ENCODE measurements around the gene ACAT1. TPM values are rescaled to one million over a fixed set of nuclear protein-coding genes. Genes with fewer than 3 reads are reported as not detected.
A peak's percentile ranks its signal among the peaks of the same experiment; 100 is the strongest.
"Not testable (repeated sequence)": the region's sequence is repeated elsewhere in the genome, so short reads cannot be mapped to it uniquely, and the experiment has no call there.

The ACAT1 gene
- total and polyA plus RNA-seq, 2 donors = 29.4 to 47.6 TPM

DNA sequence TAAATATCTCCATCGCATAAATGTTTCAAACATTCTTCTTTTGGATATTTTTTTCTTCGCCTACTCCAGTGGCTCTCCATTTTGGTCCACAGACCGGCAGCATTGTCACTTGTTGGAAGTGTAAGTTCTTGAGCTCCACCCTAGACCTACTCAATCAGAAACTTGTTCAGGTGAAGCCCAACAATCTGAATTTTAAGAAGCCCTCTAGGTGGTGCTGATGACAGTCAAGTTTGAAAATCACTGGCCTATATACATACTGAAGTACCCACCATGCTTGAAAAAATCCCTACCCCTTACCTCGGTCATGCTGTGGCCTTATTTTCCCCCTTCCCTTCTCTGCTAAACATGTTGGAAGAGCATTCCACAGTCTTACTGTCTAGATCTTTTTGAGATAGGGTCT lies 10.2 kb upstream of the ACAT1 start:
- no peak overlapping the region for H3K27ac ChIP-seq (ENCODE audit: low read depth in 1 of 2, low read length in 1 of 2)
- H3K4me3 ChIP-seq (ENCODE audit: low read length in 2 of 2) = no peak overlapping the region
- WGBS = 97% methylated on average over 4 of the region's 4 CpGs
- no peak for DNase-seq (ENCODE audit: low read depth in 6 of 9, low spot score in 9 of 9)
- no peaks in the 10 kb centered on the region for H3K4me1 ChIP-seq (ENCODE audit: control insufficient read depth in 2 of 2, insufficient read depth in 2 of 2, low read length in 2 of 2)
- no peaks in the 10 kb centered on the region for H3K27me3 ChIP-seq (ENCODE audit: control insufficient read depth in 2 of 2, insufficient read depth in 1 of 2, low read length in 1 of 2)
- H3K9me3 ChIP-seq (ENCODE audit: control insufficient read depth in 2 of 2, insufficient read depth in 1 of 2, low read length in 1 of 2) = no peaks in the 10 kb centered on the region
- H3K36me3 ChIP-seq (ENCODE audit: control insufficient read depth in 2 of 2, insufficient read depth in 2 of 2, low read length in 1 of 2) = no peaks in the 10 kb centered on the region

DNA sequence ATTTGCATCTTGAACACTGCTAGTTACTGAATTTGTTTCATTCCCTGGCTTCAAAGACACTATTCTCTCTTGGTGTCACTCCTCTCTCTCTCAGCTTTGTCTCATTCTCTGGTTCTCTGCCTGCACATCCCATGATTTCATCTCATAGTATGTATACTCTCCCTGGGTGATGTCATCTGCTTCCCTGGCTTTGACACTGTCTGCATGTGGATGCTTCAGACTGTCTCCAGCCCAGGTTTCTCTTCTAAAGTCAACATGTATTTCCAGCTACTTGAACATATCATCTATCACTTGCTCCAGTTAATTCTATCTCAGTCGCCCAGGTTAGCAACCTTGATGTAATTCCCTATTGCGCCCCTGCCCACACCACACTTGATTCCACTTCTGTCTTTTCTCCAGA lies 9.3 kb upstream of the ACAT1 start:
- WGBS = 97% methylated on average over 2 of the region's 2 CpGs
- Histone ChIP-seq H3K9me3 (ENCODE audit: control insufficient read depth in 2 of 2, insufficient read depth in 1 of 2, low read length in 1 of 2) (no peaks in the 10 kb centered on the region), H3K4me3 (ENCODE audit: low read length in 2 of 2) (no peak overlapping the region), H3K4me1 (ENCODE audit: control insufficient read depth in 2 of 2, insufficient read depth in 2 of 2, low read length in 2 of 2) (no peaks in the 10 kb centered on the region), H3K36me3 (ENCODE audit: control insufficient read depth in 2 of 2, insufficient read depth in 2 of 2, low read length in 1 of 2) (no peaks in the 10 kb centered on the region), H3K27ac (ENCODE audit: low read depth in 1 of 2, low read length in 1 of 2) (no peak overlapping the region), H3K27me3 (ENCODE audit: control insufficient read depth in 2 of 2, insufficient read depth in 1 of 2, low read length in 1 of 2) (no peaks in the 10 kb centered on the region)
- DNase-seq (ENCODE audit: low read depth in 6 of 9, low spot score in 9 of 9) = no peak

DNA sequence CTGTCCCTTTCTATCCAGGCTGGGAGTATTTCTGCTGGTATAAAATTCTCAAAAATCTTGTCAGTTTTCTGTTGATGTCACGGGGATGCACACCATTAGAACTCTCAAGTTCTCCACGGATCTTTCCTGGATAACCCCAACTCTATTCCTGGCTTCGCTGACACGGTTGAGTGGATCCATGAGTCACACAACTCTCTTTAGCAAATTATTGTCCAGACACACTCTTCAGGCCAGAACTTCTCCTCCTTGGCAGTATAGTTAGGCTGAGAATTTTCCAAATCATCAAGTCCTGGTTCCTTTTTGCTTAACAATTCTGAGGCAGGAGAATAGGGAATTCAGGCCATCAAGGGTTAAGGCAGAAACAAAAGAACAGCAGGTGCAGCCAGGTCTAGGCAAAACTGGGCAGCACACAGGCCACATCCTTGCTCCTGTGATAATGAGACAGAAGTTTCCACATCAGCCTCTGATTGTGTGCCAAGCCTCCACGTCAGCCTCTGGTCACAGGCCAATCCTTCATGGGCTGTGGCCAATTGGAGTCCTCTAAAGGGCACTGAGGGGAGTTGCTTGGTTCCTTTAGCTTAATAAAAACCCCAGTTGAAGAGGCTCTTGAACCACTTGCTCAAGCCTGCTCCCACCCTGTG lies 5.7 kb upstream of the ACAT1 start:
- H3K4me3 ChIP-seq (ENCODE audit: low read length in 2 of 2) = no peak overlapping the region
- H3K9me3 ChIP-seq (ENCODE audit: control insufficient read depth in 2 of 2, insufficient read depth in 1 of 2, low read length in 1 of 2) = no peaks in the 10 kb centered on the region
- H3K27ac ChIP-seq (ENCODE audit: low read depth in 1 of 2, low read length in 1 of 2) = peak overlapping the region in 1 of 2 donors; percentile 64
- peak in 1 of 9 donors; percentile 7 for DNase-seq (ENCODE audit: low read depth in 6 of 9, low spot score in 9 of 9)
- H3K36me3 ChIP-seq (ENCODE audit: control insufficient read depth in 2 of 2, insufficient read depth in 2 of 2, low read length in 1 of 2) = no peaks in the 10 kb centered on the region
- H3K27me3 ChIP-seq (ENCODE audit: control insufficient read depth in 2 of 2, insufficient read depth in 1 of 2, low read length in 1 of 2) = no peaks in the 10 kb centered on the region
- 81% methylated on average over 5 of the region's 5 CpGs for WGBS
- H3K4me1 ChIP-seq (ENCODE audit: control insufficient read depth in 2 of 2, insufficient read depth in 2 of 2, low read length in 2 of 2) = no peaks in the 10 kb centered on the region

DNA sequence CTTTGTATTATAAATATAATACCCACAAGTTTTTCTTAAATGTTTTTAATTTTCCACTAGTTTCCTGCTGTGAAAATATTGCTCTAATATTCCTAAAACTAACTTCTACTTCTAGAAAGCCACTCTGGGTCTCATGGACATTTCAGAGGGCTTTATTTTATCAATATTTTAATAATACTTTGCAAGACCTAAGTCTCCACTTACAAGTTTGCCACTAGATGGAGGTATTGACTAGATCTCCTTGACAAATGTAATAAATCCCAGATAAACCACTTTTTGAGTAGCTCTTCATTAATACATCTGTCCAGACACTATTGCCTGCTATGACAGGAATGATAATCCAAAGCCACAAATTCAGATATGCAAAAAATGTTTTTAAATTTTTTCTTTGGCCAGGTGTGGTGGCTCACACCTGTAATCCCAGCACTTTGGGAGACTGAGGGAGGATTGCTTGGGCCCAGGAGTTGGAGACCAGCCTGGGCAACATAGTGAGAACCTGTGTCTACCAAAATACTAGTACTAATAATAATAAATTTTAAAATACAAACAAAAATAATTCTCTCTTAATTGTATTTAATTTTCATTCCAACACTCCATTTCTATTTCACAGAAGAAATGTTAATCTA lies 3.5 kb upstream of the ACAT1 start:
- H3K27ac ChIP-seq (ENCODE audit: low read depth in 1 of 2, low read length in 1 of 2) = no peak overlapping the region
- no peaks in the 10 kb centered on the region for H3K27me3 ChIP-seq (ENCODE audit: control insufficient read depth in 2 of 2, insufficient read depth in 1 of 2, low read length in 1 of 2)
- H3K4me3 ChIP-seq (ENCODE audit: low read length in 2 of 2) = no peak overlapping the region
- no peaks in the 10 kb centered on the region for H3K36me3 ChIP-seq (ENCODE audit: control insufficient read depth in 2 of 2, insufficient read depth in 2 of 2, low read length in 1 of 2)
- no peaks in the 10 kb centered on the region for H3K9me3 ChIP-seq (ENCODE audit: control insufficient read depth in 2 of 2, insufficient read depth in 1 of 2, low read length in 1 of 2)
- H3K4me1 ChIP-seq (ENCODE audit: control insufficient read depth in 2 of 2, insufficient read depth in 2 of 2, low read length in 2 of 2) = peaks cover 3 to 13% of the 10 kb centered on the region in 2 donors
- peak in 3 of 9 donors; percentile 12 to 53 (median 18) for DNase-seq (ENCODE audit: low read depth in 6 of 9, low spot score in 9 of 9)

- H3K9me3 ChIP-seq (ENCODE audit: control insufficient read depth in 2 of 2, insufficient read depth in 1 of 2, low read length in 1 of 2); H3K27me3 ChIP-seq (ENCODE audit: control insufficient read depth in 2 of 2, insufficient read depth in 1 of 2, low read length in 1 of 2); DNase-seq (ENCODE audit: low read depth in 6 of 9, low spot score in 9 of 9); H3K36me3 ChIP-seq (ENCODE audit: control insufficient read depth in 2 of 2, insufficient read depth in 2 of 2, low read length in 1 of 2): not testable (repeated sequence)
- H3K4me3 ChIP-seq (ENCODE audit: low read length in 2 of 2) = peak overlapping the region; percentile 50 to 76
- peaks cover 3 to 13% of the 10 kb centered on the region in 2 donors for H3K4me1 ChIP-seq (ENCODE audit: control insufficient read depth in 2 of 2, insufficient read depth in 2 of 2, low read length in 2 of 2)
- H3K27ac ChIP-seq (ENCODE audit: low read depth in 1 of 2, low read length in 1 of 2) = peak overlapping the region in 1 of 2 donors; percentile 81
- 73% methylated on average over 7 of the region's 7 CpGs for WGBS
Observed at GRCh38 chr11:108120936-108121273, 462 bp upstream of the ACAT1 start.

- Histone ChIP-seq H3K27me3 (ENCODE audit: control insufficient read depth in 2 of 2, insufficient read depth in 1 of 2, low read length in 1 of 2) (no peaks in the 10 kb centered on the region), H3K4me3 (ENCODE audit: low read length in 2 of 2) (peak overlapping the region; percentile 50 to 76), H3K4me1 (ENCODE audit: control insufficient read depth in 2 of 2, insufficient read depth in 2 of 2, low read length in 2 of 2) (peaks cover 3 to 13% of the 10 kb centered on the region in 2 donors), H3K27ac (ENCODE audit: low read depth in 1 of 2, low read length in 1 of 2) (no peak overlapping the region), H3K9me3 (ENCODE audit: control insufficient read depth in 2 of 2, insufficient read depth in 1 of 2, low read length in 1 of 2) (no peaks in the 10 kb centered on the region), H3K36me3 (ENCODE audit: control insufficient read depth in 2 of 2, insufficient read depth in 2 of 2, low read length in 1 of 2) (no peaks in the 10 kb centered on the region)
- no peak for DNase-seq (ENCODE audit: low read depth in 6 of 9, low spot score in 9 of 9)
- WGBS = 92% methylated on average over 9 of the region's 9 CpGs
Observed at GRCh38 chr11:108122166-108122628, 830 bp downstream of the ACAT1 start.

DNA sequence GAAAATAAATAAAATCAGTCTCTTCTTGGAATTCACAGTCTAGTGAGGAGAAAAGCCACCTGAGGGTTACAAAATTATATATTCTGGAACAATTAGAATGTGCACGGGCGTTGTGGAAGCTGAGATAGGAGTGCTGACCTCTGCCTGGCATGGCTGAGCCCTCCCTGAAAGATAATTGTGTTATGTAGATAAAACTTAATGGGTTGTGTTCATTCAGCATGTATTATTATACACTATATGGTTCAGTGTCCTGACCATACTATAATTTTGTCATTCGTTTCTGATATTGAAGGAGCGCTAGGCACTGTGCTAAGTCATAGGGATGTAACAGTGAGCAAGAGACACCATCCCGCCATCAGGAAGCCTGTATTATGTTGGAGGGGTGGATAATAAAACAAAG lies 3.7 kb downstream of the ACAT1 start:
- no peaks in the 10 kb centered on the region for H3K27me3 ChIP-seq (ENCODE audit: control insufficient read depth in 2 of 2, insufficient read depth in 1 of 2, low read length in 1 of 2)
- H3K36me3 ChIP-seq (ENCODE audit: control insufficient read depth in 2 of 2, insufficient read depth in 2 of 2, low read length in 1 of 2) = peaks cover 0 to 2% of the 10 kb centered on the region in 2 donors
- no peak overlapping the region for H3K4me3 ChIP-seq (ENCODE audit: low read length in 2 of 2)
- H3K4me1 ChIP-seq (ENCODE audit: control insufficient read depth in 2 of 2, insufficient read depth in 2 of 2, low read length in 2 of 2) = peaks cover 3 to 13% of the 10 kb centered on the region in 2 donors
- no peaks in the 10 kb centered on the region for H3K9me3 ChIP-seq (ENCODE audit: control insufficient read depth in 2 of 2, insufficient read depth in 1 of 2, low read length in 1 of 2)
- WGBS = 98% methylated on average over 5 of the region's 5 CpGs
- no peak overlapping the region for H3K27ac ChIP-seq (ENCODE audit: low read depth in 1 of 2, low read length in 1 of 2)
- DNase-seq (ENCODE audit: low read depth in 6 of 9, low spot score in 9 of 9) = no peak

DNA sequence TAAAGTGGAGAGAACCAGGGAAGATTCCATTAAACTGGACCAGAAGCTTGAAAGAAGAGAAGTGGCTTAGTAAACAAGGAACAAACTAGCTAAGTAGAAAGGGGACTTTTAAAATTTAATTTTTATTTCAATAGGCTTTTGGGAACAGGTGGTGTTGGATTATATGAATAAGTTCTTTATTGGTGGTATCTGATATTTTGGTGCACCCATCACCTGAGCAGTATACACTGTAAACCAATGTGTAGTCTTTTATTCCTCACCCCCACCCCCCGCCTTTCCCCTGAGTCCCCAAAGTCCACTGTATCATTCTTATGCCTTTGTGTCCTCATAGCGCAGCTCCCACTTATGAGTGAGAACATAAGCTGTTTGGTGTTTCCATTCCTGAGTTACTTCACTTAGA lies 7.4 kb downstream of the ACAT1 start:
- no peaks in the 10 kb centered on the region for H3K9me3 ChIP-seq (ENCODE audit: control insufficient read depth in 2 of 2, insufficient read depth in 1 of 2, low read length in 1 of 2)
- H3K27ac ChIP-seq (ENCODE audit: low read depth in 1 of 2, low read length in 1 of 2) = no peak overlapping the region
- 98% methylated on average over 2 of the region's 2 CpGs for WGBS
- H3K27me3 ChIP-seq (ENCODE audit: control insufficient read depth in 2 of 2, insufficient read depth in 1 of 2, low read length in 1 of 2) = no peaks in the 10 kb centered on the region
- no peaks in the 10 kb centered on the region for H3K4me1 ChIP-seq (ENCODE audit: control insufficient read depth in 2 of 2, insufficient read depth in 2 of 2, low read length in 2 of 2)
- no peak for DNase-seq (ENCODE audit: low read depth in 6 of 9, low spot score in 9 of 9)
- H3K4me3 ChIP-seq (ENCODE audit: low read length in 2 of 2) = no peak overlapping the region
- H3K36me3 ChIP-seq (ENCODE audit: control insufficient read depth in 2 of 2, insufficient read depth in 2 of 2, low read length in 1 of 2) = peaks cover 0 to 2% of the 10 kb centered on the region in 2 donors

GRCh38 chr11:108131993-108132392 lies 10.6 kb downstream of the ACAT1 start:
- WGBS = 94% methylated on average over 1 of the region's 1 CpG
- Histone ChIP-seq H3K36me3 (ENCODE audit: control insufficient read depth in 2 of 2, insufficient read depth in 2 of 2, low read length in 1 of 2) (peaks cover 0 to 8% of the 10 kb centered on the region in 2 donors), H3K4me1 (ENCODE audit: control insufficient read depth in 2 of 2, insufficient read depth in 2 of 2, low read length in 2 of 2) (no peaks in the 10 kb centered on the region), H3K27me3 (ENCODE audit: control insufficient read depth in 2 of 2, insufficient read depth in 1 of 2, low read length in 1 of 2) (no peaks in the 10 kb centered on the region), H3K27ac (ENCODE audit: low read depth in 1 of 2, low read length in 1 of 2) (no peak overlapping the region), H3K4me3 (ENCODE audit: low read length in 2 of 2) (no peak overlapping the region), H3K9me3 (ENCODE audit: control insufficient read depth in 2 of 2, insufficient read depth in 1 of 2, low read length in 1 of 2) (no peaks in the 10 kb centered on the region)
- no peak for DNase-seq (ENCODE audit: low read depth in 6 of 9, low spot score in 9 of 9)

Measured in thymus (tissue), 11 donors.